ENCODE data around the gene SLN.

The SLN gene

DNA sequence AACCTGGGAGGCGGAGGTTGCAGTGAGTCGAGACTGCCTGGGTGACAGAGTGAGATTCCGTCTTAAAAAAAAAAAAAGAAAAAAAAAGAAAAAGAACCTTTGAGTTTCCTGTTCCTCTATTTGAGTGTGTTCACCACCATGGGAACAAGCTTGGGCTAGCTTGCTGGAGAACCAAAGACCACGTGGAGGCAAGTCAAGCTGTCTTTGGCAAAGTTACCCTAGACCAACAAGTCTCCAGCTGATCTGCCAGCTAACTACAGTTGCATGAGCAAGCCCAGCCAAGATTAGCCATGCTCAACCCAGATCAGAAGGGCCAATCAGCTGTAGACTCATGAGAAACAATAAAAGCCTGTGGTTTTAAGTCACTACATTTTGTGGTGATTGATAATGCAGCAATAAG, 29.7 kb downstream of the SLN start:
- DNase-seq = no peak

DNA sequence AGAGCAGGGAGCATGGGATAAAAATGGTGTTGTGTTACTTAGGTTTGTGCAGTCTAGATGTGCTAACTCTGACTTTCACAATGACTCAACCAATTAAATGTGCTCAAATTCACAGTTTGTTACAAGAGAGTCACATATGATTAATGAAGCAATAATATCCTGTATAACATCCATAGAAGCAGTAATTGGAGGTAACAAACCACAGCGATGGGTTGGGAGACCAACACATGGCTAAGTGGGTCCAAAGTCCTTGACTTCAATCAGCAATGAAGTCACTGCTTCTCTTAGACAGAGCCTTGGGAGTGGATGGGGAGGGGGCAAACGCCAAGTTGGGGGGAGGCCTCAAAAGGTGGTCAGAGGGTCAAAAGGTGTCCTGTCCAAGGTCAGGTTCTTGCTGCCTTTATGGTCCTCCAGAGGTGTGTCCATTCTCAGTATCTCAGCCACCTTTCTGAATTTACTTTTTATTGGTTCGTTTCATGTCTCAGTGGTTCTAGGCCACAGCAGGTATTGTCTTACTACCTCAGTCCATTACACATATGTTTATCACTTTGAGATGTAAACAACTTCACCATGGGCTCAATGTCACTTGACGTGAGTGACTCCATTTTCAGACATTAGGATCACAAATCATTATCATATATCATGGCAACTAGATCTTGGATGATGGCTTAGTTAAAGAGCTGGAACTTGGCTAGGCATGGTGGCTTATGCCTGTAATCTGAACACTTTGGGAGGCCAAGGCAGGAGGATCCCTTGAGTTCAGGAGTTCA, 32.4 kb downstream of the SLN start:
- no peak for DNase-seq

DNA sequence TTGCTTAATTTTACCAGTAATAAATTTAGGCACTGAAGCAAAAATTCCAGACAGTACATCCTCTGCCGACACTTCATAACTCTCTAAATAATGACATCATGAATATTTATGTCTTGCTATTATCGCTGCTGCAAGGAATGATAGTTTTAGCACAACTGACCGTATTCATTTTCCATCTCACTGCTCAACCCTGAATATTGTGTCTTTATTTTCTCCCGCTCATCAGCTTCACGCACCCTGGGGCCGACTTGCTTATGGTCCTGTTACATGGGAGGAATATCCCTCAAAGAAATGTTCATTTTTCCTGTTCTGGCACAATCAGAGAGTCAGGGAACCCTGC, 33.3 kb downstream of the SLN start:
- DNase-seq = no peak

DNA sequence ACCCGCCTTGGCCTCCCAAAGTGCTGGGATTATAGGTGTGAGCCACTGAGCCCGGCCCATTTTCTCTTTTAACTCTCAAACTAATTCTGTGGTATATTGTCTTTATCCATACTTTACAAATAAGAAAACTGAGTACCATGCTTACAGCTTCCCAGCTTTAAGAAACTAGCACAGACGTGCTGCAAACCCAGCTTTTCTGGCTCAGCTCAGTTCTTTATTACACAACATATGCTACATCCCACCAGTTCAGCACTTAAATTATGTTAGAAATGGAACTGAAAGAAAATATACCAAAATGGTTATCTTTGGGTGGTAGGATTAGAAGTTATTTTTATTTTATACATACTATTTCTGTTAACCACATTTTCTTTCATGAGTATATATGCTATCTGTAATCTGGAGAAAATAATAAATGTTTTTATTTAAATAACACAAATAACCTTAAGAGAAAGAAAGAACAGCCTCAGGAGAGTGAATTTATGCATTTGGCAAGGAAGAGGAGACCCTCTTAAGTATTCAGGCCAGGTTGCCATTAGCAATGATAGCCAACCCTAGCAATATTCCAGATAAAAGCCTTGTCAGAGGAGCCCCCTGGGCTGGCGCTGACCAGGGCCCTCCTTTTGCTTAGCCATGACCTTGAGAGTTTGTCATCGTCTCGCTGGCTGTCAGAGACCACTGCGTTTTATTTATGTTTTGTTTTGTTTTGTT, 33.8 kb downstream of the SLN start:
- DNase-seq = no peak

DNA sequence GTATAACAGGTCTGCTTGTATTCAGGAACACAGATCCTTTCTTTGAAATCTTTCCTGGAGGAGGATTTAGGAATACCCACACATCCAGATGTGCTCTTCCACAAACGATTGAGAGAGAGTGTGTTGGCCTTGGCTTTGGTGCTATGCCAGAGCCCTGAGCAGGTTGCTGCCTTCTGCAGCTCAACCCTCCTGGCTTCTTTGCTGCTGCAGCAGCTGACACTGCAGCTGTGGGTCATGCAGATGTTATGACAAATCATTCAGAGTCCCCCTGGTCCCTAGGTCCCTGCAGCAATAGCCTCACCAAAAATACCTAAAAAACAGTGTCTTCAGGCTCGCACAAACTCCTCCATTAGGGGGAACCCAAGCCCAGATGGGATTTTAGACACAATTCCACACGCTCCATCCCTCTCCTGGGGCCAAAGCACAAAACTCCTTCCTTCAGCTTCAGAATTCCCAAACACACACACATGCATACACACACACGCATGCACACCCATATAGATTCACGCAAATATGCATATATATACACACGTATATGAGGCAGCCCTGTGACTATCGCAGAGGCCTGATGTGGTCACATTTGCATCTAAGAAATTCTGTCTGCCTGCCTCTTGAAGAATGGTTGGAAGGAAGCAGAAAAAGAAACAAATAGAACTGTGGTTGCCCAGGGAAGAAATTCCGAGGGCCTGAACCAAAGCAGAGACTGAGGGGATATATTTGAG, 35.4 kb downstream of the SLN start:
- DNase-seq = no peak

DNA sequence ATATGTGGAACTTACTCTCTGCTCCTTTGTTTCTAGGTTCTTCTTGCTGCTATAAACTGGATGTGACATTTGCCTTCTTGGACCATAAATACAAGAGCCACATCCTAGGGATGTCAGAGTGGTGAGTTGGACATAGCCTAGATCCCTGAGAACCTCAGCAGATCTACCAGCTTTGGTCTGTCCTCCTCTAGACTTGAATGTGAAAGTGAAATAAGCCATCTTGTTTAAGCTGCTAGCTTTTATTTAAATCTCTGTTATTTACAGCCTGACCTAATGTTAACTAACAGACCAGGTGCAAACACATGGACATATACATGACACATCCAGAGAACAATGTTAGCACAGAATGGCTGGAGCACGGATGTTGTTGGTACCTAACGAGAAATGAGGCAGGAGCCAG, 36.0 kb downstream of the SLN start:
- DNase-seq = no peak

DNA sequence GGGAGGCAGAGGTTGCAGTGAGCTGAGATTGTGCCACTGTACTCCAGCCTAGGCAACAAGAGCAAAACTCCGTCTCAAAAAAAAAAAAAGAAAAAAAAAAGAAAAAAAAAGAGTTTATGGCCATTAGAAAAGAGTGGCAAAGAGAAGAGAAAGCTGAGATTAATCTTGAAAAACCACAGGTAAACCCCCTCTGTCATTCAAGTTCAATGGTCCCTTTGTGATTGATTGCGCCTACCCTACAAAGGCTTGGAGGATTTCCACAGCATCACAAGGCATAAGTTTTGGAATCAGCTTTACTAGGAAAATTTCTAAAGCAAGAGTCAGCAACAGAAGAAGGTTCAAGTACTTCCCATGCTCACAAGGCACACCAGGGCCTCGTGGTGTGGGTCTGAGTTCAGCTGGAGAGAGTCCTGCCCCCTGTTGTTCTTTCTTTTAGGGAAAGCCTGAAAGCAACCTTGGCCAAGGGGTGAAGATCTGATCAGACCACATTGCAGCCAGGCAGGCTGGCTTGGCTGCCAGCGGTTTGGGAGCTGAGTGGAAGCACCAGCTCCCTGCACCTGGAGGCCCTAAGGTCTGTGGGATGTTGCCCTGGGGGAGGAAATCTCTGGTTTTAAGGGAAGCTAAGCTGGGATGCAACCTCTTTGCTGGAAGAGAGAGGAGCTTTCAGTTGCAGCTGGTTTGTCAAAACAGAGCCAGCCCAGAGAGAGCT, 41.8 kb downstream of the SLN start:
- DNase-seq = no peak

DNA sequence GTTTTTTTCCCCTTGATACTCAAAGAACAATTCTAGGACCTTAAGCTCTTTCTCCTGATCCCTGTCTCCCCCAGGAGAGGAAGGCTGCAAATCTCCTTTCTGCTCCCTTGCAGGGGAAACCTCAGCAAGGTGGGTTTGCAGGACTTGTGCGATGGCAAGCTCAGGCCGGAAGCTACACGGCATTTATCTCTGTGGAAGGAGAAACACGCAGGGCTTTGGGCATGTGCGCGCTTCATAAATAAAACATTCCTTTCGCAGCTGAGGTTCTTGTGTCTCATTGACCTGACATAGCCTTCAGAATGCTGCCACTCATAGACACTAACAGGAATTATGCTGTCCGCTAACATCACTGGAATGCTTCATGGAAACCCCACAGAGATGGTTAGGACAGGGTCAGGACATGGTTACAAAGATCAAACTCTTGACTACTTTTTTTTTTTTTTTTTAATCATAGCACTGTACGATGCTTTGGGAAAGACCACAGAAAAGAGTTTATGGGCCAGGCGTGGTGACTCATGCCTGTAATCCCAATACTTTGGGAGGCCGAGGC, 42.6 kb downstream of the SLN start:
- DNase-seq = no peak

DNA sequence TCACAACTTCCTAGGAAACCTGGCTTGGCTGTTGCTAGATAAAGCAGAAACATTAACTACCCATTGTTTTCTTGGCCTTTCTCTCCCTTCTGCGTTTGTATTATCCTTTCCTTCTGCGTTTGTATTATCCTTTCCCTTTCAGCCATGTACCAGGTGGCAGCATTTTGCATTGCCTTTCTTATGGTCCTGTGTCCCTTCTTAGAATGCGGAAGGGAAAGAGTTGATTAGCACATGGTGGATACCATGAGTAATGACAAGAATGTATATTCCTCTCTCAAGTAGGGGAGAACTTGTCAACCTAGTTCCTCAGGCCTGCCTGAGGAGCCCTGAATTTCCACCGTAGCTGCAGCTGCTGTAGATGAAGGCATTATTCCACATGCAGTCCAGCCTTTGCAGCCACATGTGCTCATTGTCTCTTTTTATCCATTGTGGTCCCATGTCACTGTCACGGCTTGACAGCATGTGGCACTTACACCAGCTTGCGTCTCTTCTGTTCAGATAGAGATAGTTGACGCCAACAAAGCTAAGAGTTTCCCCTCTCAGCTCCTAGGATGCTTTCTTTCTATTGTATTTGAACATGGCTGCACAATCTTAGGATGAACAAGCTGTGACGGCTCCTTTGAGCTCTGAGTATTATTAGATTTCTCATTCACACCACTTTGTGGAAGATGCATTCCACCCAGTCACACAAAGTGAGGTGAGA, 44.8 kb downstream of the SLN start:
- no peak for DNase-seq

DNA sequence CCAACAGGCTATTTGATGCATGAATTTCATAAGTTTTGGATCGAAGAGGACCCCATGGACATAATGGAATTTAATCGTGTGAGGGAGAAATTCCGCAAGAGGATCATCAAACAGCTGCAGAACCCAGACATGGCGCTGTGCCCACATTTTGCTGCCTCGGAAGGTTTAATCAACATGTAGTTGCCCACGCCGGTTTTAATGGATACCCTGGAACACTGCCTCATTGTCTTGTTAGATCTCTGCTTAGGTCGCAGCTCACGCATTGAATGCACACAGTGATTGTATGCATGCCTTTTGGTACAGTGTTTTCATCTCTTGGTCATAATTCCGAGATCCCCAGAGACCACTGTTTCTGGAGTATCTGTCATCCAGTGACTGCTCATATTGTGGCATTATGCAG, 46.8 kb downstream of the SLN start:
- no peak for DNase-seq

DNA sequence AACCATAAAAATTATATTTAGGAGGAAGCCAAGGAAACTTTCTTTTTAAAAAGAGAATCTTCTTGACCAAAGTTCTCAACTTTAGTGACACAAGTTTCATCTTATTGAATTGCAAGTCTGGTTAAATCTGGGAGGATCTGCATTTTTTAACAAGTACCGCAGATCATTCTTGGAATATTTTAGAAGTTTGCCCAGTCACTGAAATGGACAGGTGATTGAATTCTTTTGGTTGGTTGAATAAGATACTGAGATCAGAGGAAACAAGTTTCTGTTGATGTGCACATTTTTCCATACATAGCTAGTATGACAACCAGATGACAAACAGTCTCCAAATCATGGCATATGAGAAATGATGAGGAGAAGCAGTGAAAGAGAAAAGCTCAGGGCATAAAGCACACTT, 50.2 kb downstream of the SLN start:
- DNase-seq = no peak

DNA sequence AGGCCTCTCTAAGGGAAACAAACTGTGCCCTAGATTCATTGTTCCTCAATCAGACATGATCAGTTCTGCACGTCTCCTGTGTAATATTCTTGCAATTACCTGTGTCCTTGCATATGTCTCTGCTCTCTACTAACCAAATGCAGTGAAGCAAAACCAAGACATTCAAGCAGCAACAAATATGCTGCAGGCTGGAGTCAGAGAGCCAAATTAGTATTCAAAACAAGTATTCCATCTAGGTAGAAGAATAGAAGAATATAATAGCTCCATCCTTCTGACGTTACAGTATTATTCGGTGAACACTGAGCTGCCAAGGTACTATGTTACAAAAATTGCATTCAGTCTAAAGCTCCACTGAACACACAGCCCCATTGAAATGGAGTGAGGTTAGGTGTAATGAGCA, 51.8 kb downstream of the SLN start:
- no peak for DNase-seq

DNA sequence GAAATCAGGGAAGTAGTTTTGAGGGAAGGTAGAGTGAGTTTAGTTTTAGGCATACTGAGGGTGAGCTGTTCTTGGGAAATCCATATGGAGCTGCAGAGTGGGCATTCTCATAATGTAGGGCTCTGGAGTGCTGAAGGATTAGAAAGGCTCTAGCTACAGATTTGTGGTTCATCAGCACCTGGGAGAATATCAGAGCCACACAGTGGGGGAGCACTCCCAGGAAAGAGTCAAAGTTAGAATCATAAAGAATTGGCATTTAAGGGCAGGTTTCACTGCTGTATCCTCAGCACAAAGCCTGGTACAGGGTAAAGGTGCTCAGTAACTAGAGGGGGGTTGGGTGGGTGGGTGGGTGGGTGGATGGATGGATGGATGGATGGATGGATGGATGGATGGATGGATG, 52.5 kb downstream of the SLN start:
- DNase-seq = no peak

All from activated naive CD4-positive, alpha-beta T cell treated with Interleukin-2 at 50 U/mL for 16 hours (primary cell).